ENCODE results near the gene POU6F2. TPM values are rescaled to one million over a fixed set of nuclear protein-coding genes. Genes with fewer than 3 reads are reported as not detected.
"Not testable (repeated sequence)": the region's sequence is repeated elsewhere in the genome, so short reads cannot be mapped to it uniquely, and the experiment has no call there.

POU6F2 gene
- total RNA-seq, 1 experiment from 2014 or later = not detected

DNA sequence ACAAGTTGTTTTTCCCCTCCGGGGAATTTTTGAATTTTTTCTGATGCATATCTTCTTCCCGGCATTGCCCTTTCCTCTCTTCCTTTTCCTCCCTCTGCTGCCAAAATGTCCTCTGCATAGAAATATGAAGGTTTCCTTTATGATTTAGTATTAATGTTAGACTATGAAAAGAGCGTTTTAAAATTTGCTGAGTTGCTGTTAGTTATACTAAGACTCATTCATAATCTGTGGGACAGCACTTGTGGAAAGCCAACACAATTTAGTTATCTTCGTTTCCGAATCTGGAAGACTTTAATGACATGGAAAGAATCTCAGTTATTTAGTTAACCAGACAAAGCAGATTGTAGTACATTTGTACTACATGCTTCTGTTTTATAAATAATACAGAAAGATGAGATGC, 25.0 kb downstream of the POU6F2 start:
- no peak overlapping the region for H3K4me2 ChIP-seq (ENCODE audit: low read length)
- ChIA-PET CTCF (no interaction called here), POLR2A (ENCODE audit: unreplicated experiment) (no interaction called here)
- no peaks in the 10 kb centered on the region for H3K9me3 ChIP-seq (ENCODE audit: low read length)
- H3K9me2 ChIP-seq (replicated peaks; ENCODE audit: low read length) = no peaks in the 10 kb centered on the region
- no peaks in the 10 kb centered on the region for H3K4me1 ChIP-seq (ENCODE audit: insufficient read depth, low read length)
- H3K27ac ChIP-seq (ENCODE audit: low read length) = no peak overlapping the region
- no peak for ATAC-seq
- no peak for DNase-seq
- H2AFZ ChIP-seq (ENCODE audit: low read length) = no peak overlapping the region
- no peaks in the 10 kb centered on the region for H3F3A ChIP-seq (ENCODE audit: low read length, unreplicated experiment)
- peaks cover 31% of the 10 kb centered on the region for H3K27me3 ChIP-seq (ENCODE audit: low read length)
- BruUV-seq (replicated peaks) = no TSS peak
- no peak overlapping the region for H3K9ac ChIP-seq (ENCODE audit: low read length)
- H4K20me1 ChIP-seq (ENCODE audit: low read length) = no peaks in the 10 kb centered on the region
- no peaks in the 10 kb centered on the region for H3K36me3 ChIP-seq (ENCODE audit: low read depth, low read length)
- intact Hi-C loops (cut with micrococcal nuclease) = no loop called here
- TF ChIP-seq EZH2phosphoT487 (IDR thresholded peaks at IDR 0.05; ENCODE audit: borderline replicate concordance, low read length) (no peak), EZH2 (IDR thresholded peaks at IDR 0.05; ENCODE audit: low read length, unreplicated experiment) (no peak), CTCF (conservative IDR thresholded peaks at IDR 0.05; ENCODE audit: low read depth, low read length) (no peak)
- H3K4me3 ChIP-seq (ENCODE audit: low read length) = no peak overlapping the region
- no peaks in the 10 kb centered on the region for H3K79me2 ChIP-seq (ENCODE audit: low read length)

- ChIA-PET POLR2A (ENCODE audit: unreplicated experiment) (no interaction called here), CTCF (no interaction called here)
- no peak for TF ChIP-seq EZH2phosphoT487 (IDR thresholded peaks at IDR 0.05; ENCODE audit: borderline replicate concordance, low read length)
- TF ChIP-seq CTCF (conservative IDR thresholded peaks at IDR 0.05; ENCODE audit: low read depth, low read length) = no peak
- TF ChIP-seq EZH2 (IDR thresholded peaks at IDR 0.05; ENCODE audit: low read length, unreplicated experiment) = no peak
- Histone ChIP-seq H3K79me2 (ENCODE audit: low read length) (no peaks in the 10 kb centered on the region), H3K9ac (ENCODE audit: low read length) (no peak overlapping the region), H3F3A (ENCODE audit: low read length, unreplicated experiment) (no peaks in the 10 kb centered on the region), H3K4me3 (ENCODE audit: low read length) (no peak overlapping the region), H3K9me3 (ENCODE audit: low read length) (no peaks in the 10 kb centered on the region), H4K20me1 (ENCODE audit: low read length) (no peaks in the 10 kb centered on the region), H3K27ac (ENCODE audit: low read length) (no peak overlapping the region), H3K36me3 (ENCODE audit: low read depth, low read length) (no peaks in the 10 kb centered on the region), H3K9me2 (replicated peaks; ENCODE audit: low read length) (no peaks in the 10 kb centered on the region), H3K4me1 (ENCODE audit: insufficient read depth, low read length) (no peaks in the 10 kb centered on the region), H3K4me2 (ENCODE audit: low read length) (no peak overlapping the region), H3K27me3 (ENCODE audit: low read length) (peaks cover 31% of the 10 kb centered on the region), H2AFZ (ENCODE audit: low read length) (no peak overlapping the region)
- DNase-seq = no peak
- ATAC-seq = no peak
- BruUV-seq (replicated peaks) = no TSS peak
- intact Hi-C loops (cut with micrococcal nuclease) = no loop called here
Measured at GRCh38 chr7:39005036-39005435, 27.3 kb downstream of the POU6F2 start.

DNA sequence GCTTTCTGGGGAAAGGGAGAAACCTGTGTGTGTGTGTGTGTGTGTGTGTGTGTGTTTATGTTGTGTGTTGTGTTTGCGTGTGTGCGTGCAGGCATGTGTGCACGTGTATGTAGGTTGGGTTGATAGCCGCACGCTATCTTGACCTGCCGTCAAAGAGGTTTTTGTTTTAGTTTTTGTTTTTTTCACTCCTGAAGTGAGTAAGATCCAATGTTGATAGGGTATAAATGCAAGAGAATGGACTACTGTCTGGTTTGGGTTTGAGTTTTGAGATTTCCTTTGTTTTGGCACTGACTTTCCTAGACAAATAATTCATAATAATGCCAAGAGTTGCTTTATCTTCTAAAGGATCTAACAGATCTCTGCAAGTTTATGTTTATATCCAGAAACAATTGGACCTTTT, 27.8 kb downstream of the POU6F2 start:
- no TSS peak for BruUV-seq (replicated peaks)
- no peak overlapping the region for H3K9ac ChIP-seq (ENCODE audit: low read length)
- no peak overlapping the region for H3K27ac ChIP-seq (ENCODE audit: low read length)
- no peak for TF ChIP-seq CTCF (conservative IDR thresholded peaks at IDR 0.05; ENCODE audit: low read depth, low read length)
- TF ChIP-seq EZH2phosphoT487 (IDR thresholded peaks at IDR 0.05; ENCODE audit: borderline replicate concordance, low read length) = no peak
- TF ChIP-seq EZH2 (IDR thresholded peaks at IDR 0.05; ENCODE audit: low read length, unreplicated experiment) = no peak
- DNase-seq (no peak), ATAC-seq (no peak)
- H3F3A ChIP-seq (ENCODE audit: low read length, unreplicated experiment) = no peaks in the 10 kb centered on the region
- ChIA-PET POLR2A (ENCODE audit: unreplicated experiment) (no interaction called here), CTCF (no interaction called here)
- H2AFZ ChIP-seq (ENCODE audit: low read length) = no peak overlapping the region
- H3K27me3 ChIP-seq (ENCODE audit: low read length) = peaks cover 31% of the 10 kb centered on the region
- H3K36me3 ChIP-seq (ENCODE audit: low read depth, low read length) = no peaks in the 10 kb centered on the region
- no peak overlapping the region for H3K4me2 ChIP-seq (ENCODE audit: low read length)
- intact Hi-C loops (cut with micrococcal nuclease) = no loop called here
- H3K9me2 ChIP-seq (replicated peaks; ENCODE audit: low read length) = no peaks in the 10 kb centered on the region
- H3K4me3 ChIP-seq (ENCODE audit: low read length) = no peak overlapping the region
- H3K79me2 ChIP-seq (ENCODE audit: low read length) = no peaks in the 10 kb centered on the region
- H3K4me1 ChIP-seq (ENCODE audit: insufficient read depth, low read length) = no peaks in the 10 kb centered on the region
- H4K20me1 ChIP-seq (ENCODE audit: low read length) = no peaks in the 10 kb centered on the region
- H3K9me3 ChIP-seq (ENCODE audit: low read length) = no peaks in the 10 kb centered on the region

- H3F3A ChIP-seq (ENCODE audit: low read length, unreplicated experiment); H3K27ac ChIP-seq (ENCODE audit: low read length); H3K36me3 ChIP-seq (ENCODE audit: low read depth, low read length); DNase-seq; CTCF ChIA-PET; H3K4me1 ChIP-seq (ENCODE audit: insufficient read depth, low read length); H3K9me2 ChIP-seq (replicated peaks; ENCODE audit: low read length); ATAC-seq; H3K4me2 ChIP-seq (ENCODE audit: low read length); H4K20me1 ChIP-seq (ENCODE audit: low read length); intact Hi-C loops (cut with micrococcal nuclease); H3K79me2 ChIP-seq (ENCODE audit: low read length); H2AFZ ChIP-seq (ENCODE audit: low read length); BruUV-seq (replicated peaks); H3K9ac ChIP-seq (ENCODE audit: low read length); H3K9me3 ChIP-seq (ENCODE audit: low read length); POLR2A ChIA-PET (ENCODE audit: unreplicated experiment); H3K4me3 ChIP-seq (ENCODE audit: low read length): not testable (repeated sequence)
- H3K27me3 ChIP-seq (ENCODE audit: low read length) = peaks cover 25% of the 10 kb centered on the region
Measured at GRCh38 chr7:39013049-39013939, 35.6 kb downstream of the POU6F2 start.

Measured in PC-3 (cell line).